ENCODE measurements around the gene AIPL1. TPM values are rescaled to one million over a fixed set of nuclear protein-coding genes. Genes with fewer than 3 reads are reported as not detected.

AIPL1 gene
- total and polyA plus RNA-seq, 4 donors: not detected

- DNase-seq (peak in 2 of 3 donors; percentile 9 to 20), ATAC-seq (ENCODE audit: insufficient read depth, low FRiP score) (no peak)
- Histone ChIP-seq H3K27me3 (ENCODE audit: control insufficient read depth in 3 of 3, insufficient read depth in 3 of 3, low read length in 2 of 3) (no peaks in the 10 kb centered on the region), H3K36me3 (ENCODE audit: control insufficient read depth in 4 of 4, insufficient read depth in 4 of 4, low read length in 4 of 4) (no peaks in the 10 kb centered on the region), H3K27ac (ENCODE audit: low read depth in 1 of 2, low read length in 1 of 2) (no peak overlapping the region), H3K9ac (ENCODE audit: insufficient read depth in 1 of 2, low read length in 2 of 2) (no peak overlapping the region), H3K9me3 (ENCODE audit: control insufficient read depth in 4 of 4, insufficient read depth in 3 of 4, low read length in 3 of 4) (no peaks in the 10 kb centered on the region), H3K4me3 (no peak overlapping the region), H3K4me1 (ENCODE audit: control insufficient read depth in 5 of 5, insufficient read depth in 5 of 5, low read length in 5 of 5) (no peaks in the 10 kb centered on the region)
- 91 to 96% methylated on average over 1 of the region's 1 CpG for WGBS, 2 donors
- no peak for TF ChIP-seq CTCF (IDR thresholded peaks at IDR 0.05; ENCODE audit: control extremely low read depth, extremely low read depth)
Measured at GRCh38 chr17:6413065-6413464, 21.9 kb downstream of the AIPL1 start.

GRCh38 chr17:6408735-6409134 lies 26.2 kb downstream of the AIPL1 start:
- Histone ChIP-seq H3K4me3 (no peak overlapping the region), H3K4me1 (ENCODE audit: control insufficient read depth in 5 of 5, insufficient read depth in 5 of 5, low read length in 5 of 5) (no peaks in the 10 kb centered on the region), H3K36me3 (ENCODE audit: control insufficient read depth in 4 of 4, insufficient read depth in 4 of 4, low read length in 4 of 4) (no peaks in the 10 kb centered on the region), H3K9me3 (ENCODE audit: control insufficient read depth in 4 of 4, insufficient read depth in 3 of 4, low read length in 3 of 4) (no peaks in the 10 kb centered on the region), H3K27me3 (ENCODE audit: control insufficient read depth in 3 of 3, insufficient read depth in 3 of 3, low read length in 2 of 3) (no peaks in the 10 kb centered on the region), H3K9ac (ENCODE audit: insufficient read depth in 1 of 2, low read length in 2 of 2) (no peak overlapping the region), H3K27ac (ENCODE audit: low read depth in 1 of 2, low read length in 1 of 2) (no peak overlapping the region)
- TF ChIP-seq CTCF (IDR thresholded peaks at IDR 0.05; ENCODE audit: control extremely low read depth, extremely low read depth): no peak
- ATAC-seq (ENCODE audit: insufficient read depth, low FRiP score): no peak
- DNase-seq: no peak
- 64 to 71% methylated on average over 10 of the region's 10 CpGs for WGBS, 2 donors

GRCh38 chr17:6408276-6408675 lies 26.6 kb downstream of the AIPL1 start:
- TF ChIP-seq CTCF (IDR thresholded peaks at IDR 0.05; ENCODE audit: control extremely low read depth, extremely low read depth): no peak
- Histone ChIP-seq H3K4me1 (ENCODE audit: control insufficient read depth in 5 of 5, insufficient read depth in 5 of 5, low read length in 5 of 5) (no peaks in the 10 kb centered on the region), H3K27me3 (ENCODE audit: control insufficient read depth in 3 of 3, insufficient read depth in 3 of 3, low read length in 2 of 3) (no peaks in the 10 kb centered on the region), H3K27ac (ENCODE audit: low read depth in 1 of 2, low read length in 1 of 2) (no peak overlapping the region), H3K4me3 (no peak overlapping the region), H3K9ac (ENCODE audit: insufficient read depth in 1 of 2, low read length in 2 of 2) (no peak overlapping the region), H3K9me3 (ENCODE audit: control insufficient read depth in 4 of 4, insufficient read depth in 3 of 4, low read length in 3 of 4) (no peaks in the 10 kb centered on the region), H3K36me3 (ENCODE audit: control insufficient read depth in 4 of 4, insufficient read depth in 4 of 4, low read length in 4 of 4) (no peaks in the 10 kb centered on the region)
- 69 to 78% methylated on average over 6 of the region's 6 CpGs for WGBS, 2 donors
- DNase-seq (no peak), ATAC-seq (ENCODE audit: insufficient read depth, low FRiP score) (no peak)

- WGBS, 2 donors: 82 to 91% methylated on average over 6 of the region's 6 CpGs
- no peaks in the 10 kb centered on the region for H3K36me3 ChIP-seq (ENCODE audit: control insufficient read depth in 4 of 4, insufficient read depth in 4 of 4, low read length in 4 of 4)
- no peak overlapping the region for H3K27ac ChIP-seq (ENCODE audit: low read depth in 1 of 2, low read length in 1 of 2)
- no peaks in the 10 kb centered on the region for H3K27me3 ChIP-seq (ENCODE audit: control insufficient read depth in 3 of 3, insufficient read depth in 3 of 3, low read length in 2 of 3)
- no peak for TF ChIP-seq CTCF (IDR thresholded peaks at IDR 0.05; ENCODE audit: control extremely low read depth, extremely low read depth)
- no peaks in the 10 kb centered on the region for H3K4me1 ChIP-seq (ENCODE audit: control insufficient read depth in 5 of 5, insufficient read depth in 5 of 5, low read length in 5 of 5)
- H3K9me3 ChIP-seq (ENCODE audit: control insufficient read depth in 4 of 4, insufficient read depth in 3 of 4, low read length in 3 of 4): peaks cover 0 to 4% (median 2%) of the 10 kb centered on the region in 4 donors
- H3K9ac ChIP-seq (ENCODE audit: insufficient read depth in 1 of 2, low read length in 2 of 2): no peak overlapping the region
- ATAC-seq (ENCODE audit: insufficient read depth, low FRiP score) (no peak), DNase-seq (no peak)
- no peak overlapping the region for H3K4me3 ChIP-seq
Measured at GRCh38 chr17:6402258-6402657, 32.7 kb downstream of the AIPL1 start.

Data from lung (tissue), 12 donors.